K562 (cell line): ENCODE measurements around the gene TIFAB. TPM values are rescaled to one million over a fixed set of nuclear protein-coding genes. Genes with fewer than 3 reads are reported as not detected.

Source experiments
- CBFA2T2 ChIP-seq: fragments of 450-650 bp; conservative IDR thresholded peaks from 2 replicates; pipeline ENCODE4 v1.6.1; 2017; ENCODE audit warnings: mild to moderate bottlenecking
- CUX1 ChIP-seq: fragments of 200-800 bp; sonication (Bioruptor generic); IDR thresholded peaks from 2 replicates; pipeline ENCODE4 v1.6.1; 2016; ENCODE audit warnings: missing genetic modification characterization, missing compliant biosample characterization
- ILF3 ChIP-seq: fragments of 450-650 bp; IDR thresholded peaks from 2 replicates; pipeline ENCODE4 v1.6.1; 2018; ENCODE audit warnings: antibody characterized with exemption, mild to moderate bottlenecking, moderate library complexity, borderline replicate concordance
- MECOM ChIP-seq: fragments of 250-450 bp; sonication (Bioruptor Pico); IDR thresholded peaks from 2 replicates; pipeline ENCODE4 v1.8.0; 2022; ENCODE audit warnings: inconsistent platforms
- NCOA2 ChIP-seq, 2 experiments: fragments of 450-650 bp; IDR thresholded peaks; 2 replicates each; pipeline ENCODE4 v1.6.1; 2018; ENCODE audit warnings: mild to moderate bottlenecking in 2 of 2, moderate library complexity in 1 of 2; ENCODE audit not compliant: partially characterized antibody in 2 of 2
- PML ChIP-seq: IDR thresholded peaks from 2 replicates; pipeline ENCODE4 v1.6.1; 2012; ENCODE audit warnings: low read length, inconsistent platforms
- TCF3 ChIP-seq: sonication (generic); formaldehyde crosslinking; IDR thresholded peaks from 2 replicates; pipeline ENCODE4 v1.4.0; 2020; ENCODE audit warnings: mild to moderate bottlenecking, missing genetic modification reagents
- U2AF1 ChIP-seq: fragments of 200-400 bp; formaldehyde crosslinking; optimal IDR thresholded peaks from 2 replicates; pipeline ENCODE3; 2017; ENCODE audit warnings: mild to moderate bottlenecking, low read depth, low read length, moderate library complexity
- ZNF274 ChIP-seq: IDR thresholded peaks from 2 replicates; pipeline ENCODE4 v1.6.1; 2011; ENCODE audit warnings: low read depth, mild to moderate bottlenecking, low read length, moderate library complexity, borderline replicate concordance
- ZNF324 ChIP-seq: fragments of 250-450 bp; sonication (Bioruptor Pico); IDR thresholded peaks from 2 replicates; pipeline ENCODE4 v1.4.0; 2020; ENCODE audit warnings: mild to moderate bottlenecking
- ZNF408 ChIP-seq: fragments of 250-450 bp; sonication (Bioruptor Pico); IDR thresholded peaks from 2 replicates; pipeline ENCODE4 v1.4.0; 2020; ENCODE audit warnings: low read depth, mild to moderate bottlenecking, moderate library complexity
- ZNF561 ChIP-seq: fragments of 450-650 bp; formaldehyde crosslinking; conservative IDR thresholded peaks from 2 replicates; pipeline ENCODE4 v1.4.0; 2020; ENCODE audit warnings: mild to moderate bottlenecking, moderate library complexity
- ZNF668 ChIP-seq: fragments of 250-450 bp; sonication (Bioruptor Pico); IDR thresholded peaks from 2 replicates; pipeline ENCODE4 v1.8.0; 2022; ENCODE audit warnings: mild to moderate bottlenecking, inconsistent platforms
- polyA plus RNA-seq, 8 experiments: library from polyadenylated mRNA; depleted of rRNA in 4 of 8; stranded (reverse) in 5 of 8; unstranded in 3 of 8; fragments of >200 nt; fragmentation: Nextera tagmentation in 2 of 8; fragmentation: Illumina TruSeq in 1 of 8; extraction: Ambion mirVana in 2 of 8; extraction: Trizol in 1 of 8; gene quantifications; 2 replicates each; pipeline versions ENCODE4 v1.2.1 to v1.2.3, GENCODE V29; 2011 to 2014; ENCODE audit warnings: inconsistent platforms in 1 of 8, missing spikeins in 1 of 8
- total RNA-seq, 7 experiments: library from RNA; depleted of rRNA in 6 of 7; stranded (reverse); fragments of >200 nt in 6 of 7; fragmentation: Illumina TruSeq in 2 of 7; extraction: Trizol in 2 of 7; gene quantifications; 2 replicates each; pipeline versions ENCODE4 v1.2.1 to v1.2.3, GENCODE V29; 2011 to 2021; ENCODE audit warnings: low replicate concordance in 1 of 7
- TF ChIP-seq, protein P1 (sequence below): fragments of 450-650 bp; IDR thresholded peaks from 2 replicates; pipeline ENCODE4 v1.6.1; 2017; ENCODE audit warnings: antibody characterized with exemption, mild to moderate bottlenecking

The TIFAB gene
- total and polyA plus RNA-seq, 9 of the 15 experiments (the other 6 are each of a cell fraction or from before 2014, with no cell fraction given), result not detected

GRCh38 chr5:135476615-135477581 lies 24.7 kb upstream of the TIFAB start (continued):
- no peak for TF ChIP-seq ZNF561
- no peak for TF ChIP-seq NCOA2 (IDR thresholded peaks at IDR 0.05; ENCODE audit: partially characterized antibody in 2 of 2)
- no peak; the same call in 1 of the 2 replicates for TF ChIP-seq PML
- no peak for TF ChIP-seq ILF3
- no peak for TF ChIP-seq U2AF1
- TF ChIP-seq ZNF408 (CRISPR knock-in tag), result no peak
- TF ChIP-seq CBFA2T2, result peak; percentile 75
- no peak for TF ChIP-seq ZNF324 (CRISPR knock-in tag)
- no peak for TF ChIP-seq CUX1 (CRISPR knock-in tag)
- TF ChIP-seq ZNF274, result no peak
- no peak for TF ChIP-seq MECOM (CRISPR knock-in tag)
- TF ChIP-seq ZNF668, result no peak
- TF ChIP-seq, protein P1, sequence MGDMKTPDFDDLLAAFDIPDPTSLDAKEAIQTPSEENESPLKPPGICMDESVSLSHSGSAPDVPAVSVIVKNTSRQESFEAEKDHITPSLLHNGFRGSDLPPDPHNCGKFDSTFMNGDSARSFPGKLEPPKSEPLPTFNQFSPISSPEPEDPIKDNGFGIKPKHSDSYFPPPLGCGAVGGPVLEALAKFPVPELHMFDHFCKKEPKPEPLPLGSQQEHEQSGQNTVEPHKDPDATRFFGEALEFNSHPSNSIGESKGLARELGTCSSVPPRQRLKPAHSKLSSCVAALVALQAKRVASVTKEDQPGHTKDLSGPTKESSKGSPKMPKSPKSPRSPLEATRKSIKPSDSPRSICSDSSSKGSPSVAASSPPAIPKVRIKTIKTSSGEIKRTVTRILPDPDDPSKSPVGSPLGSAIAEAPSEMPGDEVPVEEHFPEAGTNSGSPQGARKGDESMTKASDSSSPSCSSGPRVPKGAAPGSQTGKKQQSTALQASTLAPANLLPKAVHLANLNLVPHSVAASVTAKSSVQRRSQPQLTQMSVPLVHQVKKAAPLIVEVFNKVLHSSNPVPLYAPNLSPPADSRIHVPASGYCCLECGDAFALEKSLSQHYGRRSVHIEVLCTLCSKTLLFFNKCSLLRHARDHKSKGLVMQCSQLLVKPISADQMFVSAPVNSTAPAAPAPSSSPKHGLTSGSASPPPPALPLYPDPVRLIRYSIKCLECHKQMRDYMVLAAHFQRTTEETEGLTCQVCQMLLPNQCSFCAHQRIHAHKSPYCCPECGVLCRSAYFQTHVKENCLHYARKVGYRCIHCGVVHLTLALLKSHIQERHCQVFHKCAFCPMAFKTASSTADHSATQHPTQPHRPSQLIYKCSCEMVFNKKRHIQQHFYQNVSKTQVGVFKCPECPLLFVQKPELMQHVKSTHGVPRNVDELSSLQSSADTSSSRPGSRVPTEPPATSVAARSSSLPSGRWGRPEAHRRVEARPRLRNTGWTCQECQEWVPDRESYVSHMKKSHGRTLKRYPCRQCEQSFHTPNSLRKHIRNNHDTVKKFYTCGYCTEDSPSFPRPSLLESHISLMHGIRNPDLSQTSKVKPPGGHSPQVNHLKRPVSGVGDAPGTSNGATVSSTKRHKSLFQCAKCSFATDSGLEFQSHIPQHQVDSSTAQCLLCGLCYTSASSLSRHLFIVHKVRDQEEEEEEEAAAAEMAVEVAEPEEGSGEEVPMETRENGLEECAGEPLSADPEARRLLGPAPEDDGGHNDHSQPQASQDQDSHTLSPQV, result 0 out of 2 replicates have a peak, but pooled peaks have one; percentile 27
- peak; percentile 88 for TF ChIP-seq TCF3 (CRISPR knock-in tag)
